Omental fat pad (tissue), 4 donors: ENCODE data around the gene GRB7. TPM values are rescaled to one million over a fixed set of nuclear protein-coding genes. Genes with fewer than 3 reads are reported as not detected.

ENCODE experiments used
- ATAC-seq: fragments of 150-250 bp; one replicate; pipeline ENCODE4 v1.9.1; 2016; ENCODE audit warnings: mild to moderate bottlenecking, moderate library complexity; ENCODE audit not compliant: low FRiP score
- DNase-seq: peaks from one replicate; pipeline ENCODE4 v3.0.0-alpha.2; 2019; ENCODE audit warnings: low spot score
- CTCF ChIP-seq, 3 donors: fragments of 450-650 bp; IDR thresholded peaks; one replicate each; pipeline ENCODE4 v1.5.1; 2016 to 2017; ENCODE audit warnings: antibody characterized with exemption in 3 of 3, mild to moderate bottlenecking in 3 of 3, moderate library complexity in 2 of 3
- total RNA-seq, 4 donors: library from RNA; depleted of rRNA; stranded (reverse); fragments of >200 nt; gene quantifications; one replicate each; pipeline ENCODE4 v1.1.0, GENCODE V29; 2016

The GRB7 gene
- total RNA-seq, 4 donors from 2014 or later, result 13.0 to 19.3 (median 14.0) TPM; not detected in 1

GRCh38 chr17:39772987-39773934 is 35.5 kb downstream of the GRB7 start:
- TF ChIP-seq CTCF (IDR thresholded peaks at IDR 0.05), result no peak
- DNase-seq (no peak), ATAC-seq (no peak)

GRCh38 chr17:39774047-39774446 is 36.3 kb downstream of the GRB7 start:
- DNase-seq, result no peak
- no peak for ATAC-seq

GRCh38 chr17:39775031-39775430 is 37.3 kb downstream of the GRB7 start:
- ATAC-seq (no peak), DNase-seq (no peak)
- TF ChIP-seq CTCF (IDR thresholded peaks at IDR 0.05), result no peak

More at GRCh38 chr17:39774047-39774446, 36.3 kb downstream of the GRB7 start:
- TF ChIP-seq CTCF (IDR thresholded peaks at IDR 0.05), result no peak

GRCh38 chr17:39776252-39776651 is 38.5 kb downstream of the GRB7 start:
- ATAC-seq, result no peak
- no peak for TF ChIP-seq CTCF (IDR thresholded peaks at IDR 0.05)
- no peak for DNase-seq

GRCh38 chr17:39777534-39778365 is 40.0 kb downstream of the GRB7 start:
- TF ChIP-seq CTCF (IDR thresholded peaks at IDR 0.05), result no peak

GRCh38 chr17:39781031-39781860 is 43.5 kb downstream of the GRB7 start:
- DNase-seq, result no peak
- no peak for ATAC-seq
- TF ChIP-seq CTCF (IDR thresholded peaks at IDR 0.05), result no peak

More at GRCh38 chr17:39777534-39778365, 40.0 kb downstream of the GRB7 start:
- DNase-seq (no peak), ATAC-seq (no peak)
